Activated CD4-positive, alpha-beta T cell treated with anti-CD3 and anti-CD28 coated beads, Interleukin-2, amount 10 ng/mL, durations not matched to agents 24 days and 14 days (primary cell): ENCODE measurements around the gene ZNF554. TPM values are rescaled to one million over a fixed set of nuclear protein-coding genes. Genes with fewer than 3 reads are reported as not detected.

Experiments used
- DNase-seq: peaks from one replicate; pipeline ENCODE4 v3.0.0; 2022
- H3K27ac Mint-ChIP-seq: one replicate; pipeline ENCODE4 v1.8.0; 2022; ENCODE audit warnings: mild to moderate bottlenecking, mixed read lengths
- H3K27me3 Mint-ChIP-seq: one replicate; pipeline ENCODE4 v1.8.0; 2022; ENCODE audit warnings: mixed read lengths
- H3K36me3 Mint-ChIP-seq: one replicate; pipeline ENCODE4 v1.8.0; 2022; ENCODE audit warnings: low read depth, mild to moderate bottlenecking, mixed read lengths
- H3K4me1 Mint-ChIP-seq: one replicate; pipeline ENCODE4 v1.8.0; 2021; ENCODE audit warnings: mixed read lengths
- H3K4me3 Mint-ChIP-seq: one replicate; pipeline ENCODE4 v1.8.0; 2022; ENCODE audit warnings: mild to moderate bottlenecking, moderate library complexity, mixed read lengths
- H3K9me3 Mint-ChIP-seq: one replicate; pipeline ENCODE4 v1.8.0; 2021; ENCODE audit warnings: mixed read lengths
- intact Hi-C: fragments of 100-400 bp; cut with micrococcal nuclease; formaldehyde crosslinking; loops from one replicate; pipeline ENCODE4 v1.15.1; 2023
- total RNA-seq: library from RNA; stranded (reverse); gene quantifications from 2 replicates; pipeline ENCODE4 v1.2.3, GENCODE V29; 2022

Gene ZNF554
- total RNA-seq, 1 donor from 2014 or later = 2.1 TPM

GRCh38 chr19:2796659-2797266 is 22.9 kb upstream of the ZNF554 start:
- H3K36me3 Mint-ChIP-seq = peaks cover 32% of the 10 kb centered on the region
- H3K4me3 Mint-ChIP-seq = no peak overlapping the region
- H3K4me1 Mint-ChIP-seq = no peaks in the 10 kb centered on the region

GRCh38 chr19:2797280-2797679 is 22.4 kb upstream of the ZNF554 start:
- no peak overlapping the region for H3K4me3 Mint-ChIP-seq
- H3K9me3 Mint-ChIP-seq = no peaks in the 10 kb centered on the region
- H3K27me3 Mint-ChIP-seq = no peaks in the 10 kb centered on the region
- H3K36me3 Mint-ChIP-seq = peaks cover 31% of the 10 kb centered on the region
- H3K4me1 Mint-ChIP-seq = no peaks in the 10 kb centered on the region
- intact Hi-C loops = no loop called here
- no peak for DNase-seq
- no peak overlapping the region for H3K27ac Mint-ChIP-seq

More at GRCh38 chr19:2796659-2797266, 22.9 kb upstream of the ZNF554 start:
- H3K9me3 Mint-ChIP-seq = no peaks in the 10 kb centered on the region
- no peaks in the 10 kb centered on the region for H3K27me3 Mint-ChIP-seq
- H3K27ac Mint-ChIP-seq = no peak overlapping the region
- no peak for DNase-seq
- intact Hi-C loops = no loop called here

DNA sequence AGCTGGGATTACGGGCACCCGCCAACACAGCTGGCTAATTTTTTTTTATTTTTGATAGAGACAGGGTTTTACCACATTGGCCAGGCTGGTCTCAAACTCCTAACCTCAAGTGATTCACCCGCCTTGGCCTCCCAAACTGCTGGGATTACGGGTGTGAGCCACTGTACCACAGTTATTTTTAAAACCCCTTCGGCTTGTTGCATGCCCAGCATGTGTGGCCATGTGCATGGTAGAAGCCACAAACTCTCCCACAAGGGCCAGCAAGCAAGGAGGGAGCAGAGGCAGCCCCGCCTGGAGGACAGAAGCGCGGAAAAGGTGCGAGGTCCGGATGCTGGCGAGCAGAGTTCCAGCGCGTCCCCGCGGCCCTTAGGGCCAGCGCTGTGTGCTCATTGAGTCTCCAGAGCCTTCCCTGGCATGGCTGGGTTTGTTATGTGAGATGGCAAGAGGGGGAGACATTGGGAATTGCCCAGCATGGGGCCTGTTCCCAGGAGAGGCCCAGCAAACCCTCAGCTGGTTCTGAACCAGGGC is 21.4 kb upstream of the ZNF554 start:
- Mint-ChIP-seq H3K9me3 (no peaks in the 10 kb centered on the region), H3K4me3 (no peak overlapping the region), H3K27ac (no peak overlapping the region), H3K36me3 (peaks cover 34% of the 10 kb centered on the region), H3K27me3 (no peaks in the 10 kb centered on the region), H3K4me1 (no peaks in the 10 kb centered on the region)
- intact Hi-C loops = no loop called here
- no peak for DNase-seq

DNA sequence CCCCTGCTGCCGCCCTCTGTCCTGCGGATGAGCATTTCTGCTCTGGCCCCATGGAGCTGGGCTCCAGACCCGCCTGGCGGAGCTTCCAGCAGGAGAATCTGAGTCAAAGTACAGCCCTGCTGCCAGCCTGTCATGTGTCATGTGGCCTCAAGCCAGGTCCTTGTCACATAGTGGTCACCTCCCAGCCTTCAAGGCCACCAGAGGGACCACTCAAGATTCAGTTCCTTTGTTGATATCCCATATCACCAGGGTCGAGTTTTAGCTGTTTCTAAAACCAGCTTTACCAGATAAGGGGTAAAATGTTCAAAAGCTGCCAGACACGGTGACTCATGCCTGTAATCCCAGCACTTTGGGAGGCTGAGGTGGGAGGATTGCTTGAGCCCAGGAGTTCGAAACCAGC is 20.9 kb upstream of the ZNF554 start:
- Mint-ChIP-seq H3K9me3 (no peaks in the 10 kb centered on the region), H3K4me1 (no peaks in the 10 kb centered on the region), H3K4me3 (no peak overlapping the region), H3K36me3 (peaks cover 33% of the 10 kb centered on the region), H3K27me3 (no peaks in the 10 kb centered on the region), H3K27ac (no peak overlapping the region)
- intact Hi-C loops = no loop called here
- DNase-seq = no peak

DNA sequence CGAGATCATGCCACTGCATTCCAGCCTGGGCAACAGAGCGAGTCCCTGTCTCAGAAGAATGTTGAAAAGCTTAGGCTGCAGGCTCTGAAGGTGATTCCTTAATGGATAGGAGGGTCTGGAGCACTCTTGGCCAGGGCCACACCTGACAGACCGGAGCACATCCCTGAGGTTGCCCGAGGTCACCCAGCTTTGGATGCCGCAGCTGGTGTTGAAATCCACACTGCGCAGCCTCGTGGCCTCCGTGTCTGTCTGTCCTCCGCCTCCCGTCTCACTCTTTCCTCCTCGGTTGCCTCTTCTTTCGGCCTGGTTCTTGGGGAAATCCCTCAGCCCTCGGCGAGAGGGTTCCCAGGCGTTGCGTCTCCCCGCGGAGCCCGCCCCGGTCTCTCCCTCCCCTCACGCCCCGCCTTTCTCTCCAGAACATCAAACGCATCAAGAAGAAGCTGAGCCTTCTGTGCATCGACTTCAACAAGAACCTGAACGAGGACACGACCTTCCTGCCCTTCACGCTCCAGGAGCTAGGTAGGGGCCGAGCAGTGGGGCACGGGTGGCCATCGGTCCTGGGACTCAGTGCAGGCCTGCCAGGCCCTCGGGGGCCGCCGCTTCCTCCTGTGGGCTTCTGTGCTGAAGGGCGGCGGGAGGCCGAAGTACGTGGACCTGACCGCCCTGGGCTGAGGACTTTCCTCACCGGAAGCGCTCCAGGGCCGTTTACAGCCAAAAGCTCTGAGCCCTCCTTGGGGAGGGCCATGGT is 20.2 kb upstream of the ZNF554 start:
- H3K4me1 Mint-ChIP-seq = no peaks in the 10 kb centered on the region
- no peak for DNase-seq
- no peak overlapping the region for H3K27ac Mint-ChIP-seq
- no peak overlapping the region for H3K4me3 Mint-ChIP-seq
- H3K9me3 Mint-ChIP-seq = no peaks in the 10 kb centered on the region
- no peaks in the 10 kb centered on the region for H3K27me3 Mint-ChIP-seq
- intact Hi-C loops = no loop called here
- H3K36me3 Mint-ChIP-seq = peaks cover 33% of the 10 kb centered on the region

- DNase-seq = no peak
- Mint-ChIP-seq H3K9me3 (no peaks in the 10 kb centered on the region), H3K4me3 (no peak overlapping the region), H3K27ac (no peak overlapping the region), H3K36me3 (peaks cover 32% of the 10 kb centered on the region), H3K27me3 (no peaks in the 10 kb centered on the region), H3K4me1 (no peaks in the 10 kb centered on the region)
- intact Hi-C loops = no loop called here
Observed at GRCh38 chr19:2800506-2800905, 19.2 kb upstream of the ZNF554 start.

- Mint-ChIP-seq H3K36me3 (peaks cover 33% of the 10 kb centered on the region), H3K27ac (no peak overlapping the region), H3K27me3 (no peaks in the 10 kb centered on the region), H3K4me1 (no peaks in the 10 kb centered on the region), H3K9me3 (no peaks in the 10 kb centered on the region), H3K4me3 (no peak overlapping the region)
- intact Hi-C loops = no loop called here
- DNase-seq = no peak
Observed at GRCh38 chr19:2802826-2803225, 16.8 kb upstream of the ZNF554 start.

- H3K27ac Mint-ChIP-seq = no peak overlapping the region
- no peaks in the 10 kb centered on the region for H3K4me1 Mint-ChIP-seq
- no peaks in the 10 kb centered on the region for H3K9me3 Mint-ChIP-seq
- H3K36me3 Mint-ChIP-seq = peaks cover 35% of the 10 kb centered on the region
- no peak for DNase-seq
- no peak overlapping the region for H3K4me3 Mint-ChIP-seq
- intact Hi-C loops = no loop called here
- no peaks in the 10 kb centered on the region for H3K27me3 Mint-ChIP-seq
Observed at GRCh38 chr19:2803486-2804155, 16.0 kb upstream of the ZNF554 start.

DNA sequence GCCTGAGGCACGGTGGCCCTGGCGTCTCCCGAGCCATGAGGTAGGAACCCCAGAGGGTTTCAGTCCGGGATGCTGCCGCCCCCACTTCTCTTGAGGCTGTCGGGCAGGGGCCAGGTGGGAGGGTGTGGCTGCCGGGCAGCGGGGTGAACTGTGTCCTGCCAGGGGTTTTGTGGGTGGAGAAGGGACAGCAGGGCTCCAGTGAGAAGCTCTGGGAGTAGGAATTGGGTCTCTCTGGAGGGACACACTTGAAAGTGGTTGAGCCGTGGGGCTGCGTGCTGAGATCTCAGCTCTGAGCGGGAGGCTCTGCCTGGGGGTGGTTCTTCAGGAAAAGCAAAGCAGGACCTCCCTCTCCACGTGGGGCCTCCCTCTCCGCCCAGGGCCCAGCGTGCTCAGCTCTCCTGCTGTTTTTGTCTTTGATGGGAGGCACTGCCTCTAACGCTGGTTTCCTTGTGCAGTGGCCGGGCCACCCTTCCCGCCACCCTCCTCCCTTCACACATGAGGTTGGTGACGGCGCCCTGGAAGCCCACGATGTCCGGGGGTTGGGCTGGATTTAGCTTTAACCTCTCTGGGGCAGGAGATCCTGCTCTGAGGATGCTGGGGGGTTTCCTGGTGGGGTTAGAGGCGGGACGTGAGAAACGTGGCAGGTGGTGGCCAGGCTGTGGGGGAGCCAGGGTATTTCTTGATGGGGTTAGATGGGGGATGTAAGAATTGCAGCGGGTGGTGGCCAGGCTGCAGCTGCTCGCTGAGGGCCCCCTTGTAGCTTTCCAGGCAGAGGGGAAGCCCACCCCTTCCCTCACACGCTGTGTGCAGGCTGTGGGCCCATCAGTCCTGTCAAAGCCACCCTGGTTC is 15.3 kb upstream of the ZNF554 start:
- no peak for DNase-seq
- no peak overlapping the region for H3K4me3 Mint-ChIP-seq
- no peak overlapping the region for H3K27ac Mint-ChIP-seq
- intact Hi-C loops = no loop called here
- no peaks in the 10 kb centered on the region for H3K4me1 Mint-ChIP-seq
- no peaks in the 10 kb centered on the region for H3K27me3 Mint-ChIP-seq
- peaks cover 42% of the 10 kb centered on the region for H3K36me3 Mint-ChIP-seq
- no peaks in the 10 kb centered on the region for H3K9me3 Mint-ChIP-seq

GRCh38 chr19:2805261-2805900 is 14.3 kb upstream of the ZNF554 start:
- Mint-ChIP-seq H3K36me3 (peaks cover 45% of the 10 kb centered on the region), H3K27me3 (no peaks in the 10 kb centered on the region), H3K4me1 (no peaks in the 10 kb centered on the region), H3K27ac (no peak overlapping the region), H3K9me3 (no peaks in the 10 kb centered on the region), H3K4me3 (no peak overlapping the region)
- intact Hi-C loops = no loop called here
- DNase-seq = no peak

- Mint-ChIP-seq H3K27ac (no peak overlapping the region), H3K4me3 (no peak overlapping the region), H3K27me3 (no peaks in the 10 kb centered on the region), H3K9me3 (no peaks in the 10 kb centered on the region), H3K4me1 (no peaks in the 10 kb centered on the region), H3K36me3 (peaks cover 42% of the 10 kb centered on the region)
- no peak for DNase-seq
- intact Hi-C loops = no loop called here
Observed at GRCh38 chr19:2805991-2806649, 13.5 kb upstream of the ZNF554 start.

DNA sequence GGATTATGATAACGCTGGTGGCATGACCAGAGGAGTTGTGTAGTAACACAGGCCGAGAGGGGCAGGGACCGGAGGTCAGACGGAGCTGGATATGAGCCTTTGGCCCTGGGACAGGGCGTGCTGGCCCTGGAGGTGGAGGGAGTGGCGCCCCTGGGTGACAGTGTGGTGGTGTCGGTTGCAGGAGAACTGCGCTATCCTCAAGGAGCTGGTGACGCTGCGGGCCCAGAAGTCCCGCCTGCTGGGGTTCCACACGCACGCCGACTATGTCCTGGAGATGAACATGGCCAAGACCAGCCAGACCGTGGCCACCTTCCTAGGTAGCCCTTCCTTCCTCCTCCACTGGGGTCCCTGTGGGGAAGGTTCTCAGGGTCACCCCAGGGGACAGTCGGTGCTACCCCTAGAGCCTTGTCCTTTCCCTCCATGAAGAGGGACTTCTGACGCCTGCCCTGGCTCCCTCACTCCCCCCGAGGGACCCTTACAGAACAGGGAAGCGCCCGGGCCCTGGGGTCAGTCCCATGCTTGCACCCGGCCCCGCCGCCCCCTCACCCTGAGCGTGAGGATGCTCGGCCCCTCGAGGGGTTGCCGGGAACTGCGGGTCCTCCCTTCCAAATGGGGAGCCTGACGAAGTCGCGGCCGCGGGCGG is 12.8 kb upstream of the ZNF554 start:
- H3K27ac Mint-ChIP-seq = no peak overlapping the region
- no peaks in the 10 kb centered on the region for H3K4me1 Mint-ChIP-seq
- no peak for DNase-seq
- intact Hi-C loops = no loop called here
- no peak overlapping the region for H3K4me3 Mint-ChIP-seq
- peaks cover 38% of the 10 kb centered on the region for H3K36me3 Mint-ChIP-seq
- no peaks in the 10 kb centered on the region for H3K27me3 Mint-ChIP-seq
- no peaks in the 10 kb centered on the region for H3K9me3 Mint-ChIP-seq
